GM23338 (cell line): ENCODE results near the gene DDA1. TPM values are rescaled to one million over a fixed set of nuclear protein-coding genes. Genes with fewer than 3 reads are reported as not detected.

Experiments
- ATAC-seq: fragments of 200-7000 bp; cut with Tn5 transposase; 3 replicates; pipeline ENCODE4 v1.9.1; 2020
- DNase-seq: peaks from one replicate; pipeline ENCODE4 v3.0.0-alpha.2; 2015; ENCODE audit warnings: low spot score
- H2AFZ ChIP-seq: fragments of 200-600 bp; sonication (generic); 2 replicates; pipeline ENCODE4 v1.8.0; 2016; ENCODE audit warnings: antibody characterized with exemption, mild to moderate bottlenecking, moderate library complexity
- H3F3A ChIP-seq: fragments of 200-600 bp; sonication (generic); replicated peaks from 2 replicates; pipeline ENCODE4 v1.8.0; 2017; ENCODE audit warnings: antibody characterized with exemption, mixed run types, low read depth
- H3K27ac ChIP-seq: fragments of 200-600 bp; sonication (generic); 2 replicates; pipeline ENCODE4 v1.6.1; 2016; ENCODE audit warnings: low read depth
- H3K27me3 ChIP-seq: fragments of 200-600 bp; sonication (generic); 2 replicates; pipeline ENCODE4 v1.8.0; 2016; ENCODE audit warnings: mild to moderate bottlenecking, mixed run types, moderate library complexity; ENCODE audit not compliant: insufficient read depth
- H3K36me3 ChIP-seq: fragments of 200-600 bp; sonication (generic); 2 replicates; pipeline ENCODE4 v1.8.0; 2016; ENCODE audit warnings: mild to moderate bottlenecking; ENCODE audit not compliant: insufficient read depth
- H3K4me1 ChIP-seq: fragments of 200-600 bp; sonication (generic); 2 replicates; pipeline ENCODE4 v1.8.0; 2016; ENCODE audit warnings: mild to moderate bottlenecking, moderate library complexity; ENCODE audit not compliant: insufficient read depth
- H3K4me2 ChIP-seq: fragments of 200-600 bp; sonication (generic); 2 replicates; pipeline ENCODE4 v1.7.1; 2017; ENCODE audit warnings: mixed run types
- H3K4me3 ChIP-seq: fragments of 200-600 bp; sonication (generic); 2 replicates; pipeline ENCODE4 v1.6.1; 2016; ENCODE audit warnings: mixed run types
- H3K79me2 ChIP-seq: fragments of 200-600 bp; sonication (generic); replicated peaks from 2 replicates; pipeline ENCODE4 v1.8.0; 2017; ENCODE audit warnings: mild to moderate bottlenecking; ENCODE audit not compliant: insufficient read depth
- H3K9me2 ChIP-seq: fragments of 200-600 bp; sonication (generic); 2 replicates; pipeline ENCODE4 v1.8.0; 2017; ENCODE audit not compliant: insufficient read depth
- H4K20me1 ChIP-seq: fragments of 200-600 bp; sonication (generic); replicated peaks from 2 replicates; pipeline ENCODE4 v1.8.0; 2017; ENCODE audit warnings: mild to moderate bottlenecking; ENCODE audit not compliant: insufficient read depth
- H3K27ac Mint-ChIP-seq: 2 replicates; pipeline ENCODE4 v1.8.0; 2020; ENCODE audit warnings: inconsistent platforms, mild to moderate bottlenecking, moderate library complexity, mixed read lengths
- H3K27me3 Mint-ChIP-seq: 3 replicates; pipeline ENCODE4 v1.8.0; 2022; ENCODE audit warnings: low read depth, mild to moderate bottlenecking, moderate library complexity, mixed read lengths, inconsistent platforms; ENCODE audit not compliant: insufficient read depth, poor library complexity
- H3K36me3 Mint-ChIP-seq: 3 replicates; pipeline ENCODE4 v1.8.0; 2021; ENCODE audit warnings: low read depth, mild to moderate bottlenecking, inconsistent platforms, moderate library complexity, mixed read lengths
- H3K4me1 Mint-ChIP-seq: 3 replicates; pipeline ENCODE4 v1.8.0; 2020; ENCODE audit warnings: mild to moderate bottlenecking, inconsistent platforms, mixed read lengths
- H3K4me3 Mint-ChIP-seq: 3 replicates; pipeline ENCODE4 v1.8.0; 2021; ENCODE audit warnings: moderate library complexity, mild to moderate bottlenecking, inconsistent platforms, mixed read lengths
- H3K9me3 Mint-ChIP-seq: 3 replicates; pipeline ENCODE4 v1.8.0; 2020; ENCODE audit warnings: moderate library complexity, mild to moderate bottlenecking, inconsistent platforms, mixed read lengths
- CTCF ChIP-seq, 2 experiments: fragments of 200-600 bp in 1 of 2; sonication (generic) in 1 of 2; conservative IDR thresholded peaks; 2 replicates each; pipeline versions ENCODE4 v1.5.1 to v1.6.1; 2016 to 2017; ENCODE audit warnings: antibody characterized with exemption in 2 of 2, low read depth in 2 of 2, mild to moderate bottlenecking in 2 of 2, moderate library complexity in 1 of 2
- EZH2 ChIP-seq: fragments of 200-600 bp; sonication (generic); IDR thresholded peaks from one replicate; pipeline ENCODE4 v1.8.0; 2017; ENCODE audit warnings: antibody characterized with exemption, mild to moderate bottlenecking, low read depth; ENCODE audit not compliant: unreplicated experiment
- EZH2phosphoT487 ChIP-seq: fragments of 200-600 bp; sonication (generic); IDR thresholded peaks from one replicate; pipeline ENCODE4 v1.8.1; 2018; ENCODE audit warnings: antibody characterized with exemption; ENCODE audit not compliant: unreplicated experiment
- JUNB ChIP-seq: IDR thresholded peaks from one replicate; pipeline ENCODE4 v1.6.1; 2016; ENCODE audit warnings: antibody characterized with exemption; ENCODE audit not compliant: unreplicated experiment
- NANOG ChIP-seq: IDR thresholded peaks from 2 replicates; pipeline ENCODE4 v1.6.1; 2016; ENCODE audit warnings: antibody characterized with exemption, borderline replicate concordance
- POLR2AphosphoS5 ChIP-seq: IDR thresholded peaks from 2 replicates; pipeline ENCODE4 v1.6.1; 2016; ENCODE audit warnings: antibody characterized with exemption, low read depth
- REST ChIP-seq: IDR thresholded peaks from one replicate; pipeline ENCODE4 v1.6.1; 2018; ENCODE audit warnings: antibody characterized with exemption; ENCODE audit not compliant: unreplicated experiment
- ZNF114 ChIP-seq: fragments of 250-450 bp; sonication (Bioruptor Pico); IDR thresholded peaks from 2 replicates; pipeline ENCODE4 v1.5.0; 2020; ENCODE audit warnings: mild to moderate bottlenecking, moderate library complexity
- ZNF462 ChIP-seq: fragments of 250-450 bp; sonication (Bioruptor Pico); IDR thresholded peaks from 2 replicates; pipeline ENCODE4 v1.5.0; 2020; ENCODE audit warnings: mild to moderate bottlenecking, moderate library complexity
- polyA plus RNA-seq: library from polyadenylated mRNA; unstranded; fragments of >200 nt; fragmentation: Nextera tagmentation; extraction: Ambion mirVana; gene quantifications from 2 replicates; pipeline ENCODE4 v1.2.1, GENCODE V29; 2016
- total RNA-seq: library from RNA; depleted of rRNA; stranded (reverse); fragments of >200 nt; shearing (Covaris generic); gene quantifications from 2 replicates; pipeline ENCODE4 v1.2.3, GENCODE V29; 2014
- TF ChIP-seq, protein P1 (sequence below): IDR thresholded peaks from 2 replicates; pipeline ENCODE4 v1.6.1; 2016; ENCODE audit warnings: antibody characterized with exemption

The DDA1 gene
- total and polyA plus RNA-seq, 2 experiments from 2014 or later: 34.6 to 107 TPM

DNA sequence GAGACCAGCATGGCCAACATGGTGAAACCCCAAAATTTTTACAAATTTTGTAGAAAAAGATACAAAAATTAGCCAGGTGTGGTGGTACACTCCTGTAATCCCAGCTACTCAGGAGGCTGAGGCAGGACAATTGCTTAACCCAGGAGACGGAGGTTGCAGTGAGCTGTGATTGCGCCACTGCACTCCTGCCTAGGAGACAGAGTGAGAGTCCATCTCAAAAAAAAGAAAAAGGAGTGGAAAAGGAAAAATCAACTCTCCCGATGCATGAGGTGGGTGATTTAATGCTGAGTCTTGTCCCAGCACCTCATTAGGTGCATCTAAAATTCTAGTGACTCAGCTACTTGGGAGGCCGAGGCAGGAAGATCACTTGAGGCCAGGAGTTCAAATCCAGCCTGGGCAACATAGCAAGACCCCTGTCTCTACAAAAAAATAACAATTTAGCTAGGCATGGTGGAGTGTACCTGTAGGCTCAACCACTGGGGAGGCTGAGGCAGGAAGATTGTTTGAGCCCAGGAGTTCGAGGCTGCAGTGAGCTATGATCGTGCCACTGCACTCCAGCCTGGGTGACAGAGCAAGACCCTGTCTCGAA is 47.8 kb downstream of the DDA1 start (continued):
- TF ChIP-seq, protein P1, sequence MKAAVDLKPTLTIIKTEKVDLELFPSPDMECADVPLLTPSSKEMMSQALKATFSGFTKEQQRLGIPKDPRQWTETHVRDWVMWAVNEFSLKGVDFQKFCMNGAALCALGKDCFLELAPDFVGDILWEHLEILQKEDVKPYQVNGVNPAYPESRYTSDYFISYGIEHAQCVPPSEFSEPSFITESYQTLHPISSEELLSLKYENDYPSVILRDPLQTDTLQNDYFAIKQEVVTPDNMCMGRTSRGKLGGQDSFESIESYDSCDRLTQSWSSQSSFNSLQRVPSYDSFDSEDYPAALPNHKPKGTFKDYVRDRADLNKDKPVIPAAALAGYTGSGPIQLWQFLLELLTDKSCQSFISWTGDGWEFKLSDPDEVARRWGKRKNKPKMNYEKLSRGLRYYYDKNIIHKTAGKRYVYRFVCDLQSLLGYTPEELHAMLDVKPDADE: no peak
- TF ChIP-seq EZH2: no peak
- no peak for TF ChIP-seq JUNB

DNA sequence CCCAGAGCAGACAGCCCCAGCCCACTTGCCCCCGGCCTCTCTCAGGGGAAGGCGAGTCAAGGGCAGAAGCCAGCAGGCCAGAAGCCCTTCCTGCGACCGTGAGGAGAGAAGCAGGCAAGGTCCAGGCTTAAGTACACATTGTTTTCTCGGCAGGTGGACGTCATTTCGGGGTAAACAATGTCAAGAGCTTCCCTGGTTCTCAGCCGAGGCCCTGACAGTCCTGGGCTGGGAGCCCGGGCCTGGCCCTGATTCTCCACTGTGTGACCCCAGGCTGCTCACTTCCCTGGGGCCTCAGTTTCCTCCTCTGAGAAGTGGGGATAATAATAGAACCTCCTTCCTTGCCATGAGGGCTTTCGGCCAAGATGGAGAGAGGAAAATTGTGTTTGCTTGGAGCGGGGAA is 48.4 kb downstream of the DDA1 start:
- H3K4me1 ChIP-seq: no peaks in the 10 kb centered on the region

More for the DNA sequence above, 48.4 kb downstream of the DDA1 start:
- Mint-ChIP-seq H3K9me3 (no peaks in the 10 kb centered on the region), H3K4me1 (peaks cover 8% of the 10 kb centered on the region; the same call in 2 of the 3 replicates), H3K4me3 (no peak overlapping the region), H3K36me3 (no peaks in the 10 kb centered on the region), H3K27ac (no peak overlapping the region), H3K27me3 (peaks cover 13% of the 10 kb centered on the region)
- Histone ChIP-seq H3K79me2 (no peaks in the 10 kb centered on the region), H3K27me3 (no peaks in the 10 kb centered on the region), H2AFZ (no peak overlapping the region), H3K27ac (no peak overlapping the region), H3K9me2 (no peaks in the 10 kb centered on the region), H3K4me3 (no peak overlapping the region), H3F3A (no peaks in the 10 kb centered on the region), H3K4me2 (no peak overlapping the region), H4K20me1 (no peaks in the 10 kb centered on the region), H3K36me3 (no peaks in the 10 kb centered on the region)
- DNase-seq (no peak), ATAC-seq (no peak)
- TF ChIP-seq EZH2phosphoT487 (no peak), POLR2AphosphoS5 (no peak), REST (no peak), ZNF114 (no peak), JUNB (no peak), CTCF (conservative IDR thresholded peaks at IDR 0.05; ENCODE audit: low read depth in 2 of 2) (no peak), ZNF462 (CRISPR knock-in tag) (no peak), NANOG (no peak), EZH2 (no peak)
- TF ChIP-seq, protein P1: no peak
